Kidney tubule cell (primary cell): ENCODE data around the gene RASA3.
A peak's percentile ranks its signal among the peaks of the same experiment; 100 is the strongest.

Source experiments
- DNase-seq: peaks from one replicate; pipeline ENCODE4 v3.0.0-alpha.2; 2018; ENCODE audit warnings: low spot score

Gene RASA3

GRCh38 chr13:113952151-113952982 is 180.1 kb downstream of the RASA3 start:
- no peak for DNase-seq

- peak; percentile 81 for DNase-seq
These were observed 181.0 kb downstream of the RASA3 start for GRCh38 chr13:113951246-113951999.

- no peak for DNase-seq
These were observed 181.8 kb downstream of the RASA3 start for GRCh38 chr13:113950451-113951245.

GRCh38 chr13:113949546-113949945 is 182.9 kb downstream of the RASA3 start:
- DNase-seq = no peak

GRCh38 chr13:113948034-113948742 is 184.2 kb downstream of the RASA3 start:
- DNase-seq = no peak

GRCh38 chr13:113947311-113948033 is 185.0 kb downstream of the RASA3 start:
- DNase-seq = peak; percentile 62

- DNase-seq = no peak
These were observed 185.8 kb downstream of the RASA3 start for GRCh38 chr13:113946409-113947181.

GRCh38 chr13:113945857-113946408 is 186.5 kb downstream of the RASA3 start:
- no peak for DNase-seq

- no peak for DNase-seq
These were observed 188.4 kb downstream of the RASA3 start for GRCh38 chr13:113943821-113944565.

- DNase-seq = no peak
These were observed 189.8 kb downstream of the RASA3 start for GRCh38 chr13:113942591-113943103.

- DNase-seq = peak; percentile 21
These were observed 190.7 kb downstream of the RASA3 start for GRCh38 chr13:113941571-113942191.

- no peak for DNase-seq
These were observed 192.5 kb downstream of the RASA3 start for GRCh38 chr13:113939944-113940297.

GRCh38 chr13:113939129-113939943 is 193.1 kb downstream of the RASA3 start:
- no peak for DNase-seq

GRCh38 chr13:113938716-113939115 is 193.7 kb downstream of the RASA3 start:
- DNase-seq = no peak

GRCh38 chr13:113938246-113938645 is 194.2 kb downstream of the RASA3 start:
- no peak for DNase-seq

- DNase-seq = peak; percentile 15
These were observed 194.8 kb downstream of the RASA3 start for GRCh38 chr13:113937527-113938180.

GRCh38 chr13:113937073-113937472 is 195.3 kb downstream of the RASA3 start:
- no peak for DNase-seq
